Thoracic aorta (tissue), 2 donors: Measurements from ENCODE around the gene CDAN1. TPM values are rescaled to one million over a fixed set of nuclear protein-coding genes. Genes with fewer than 3 reads are reported as not detected.

ENCODE experiments used
- ATAC-seq: fragments of 150-250 bp; one replicate; pipeline ENCODE4 v1.8.0; 2017; ENCODE audit warnings: low read depth; ENCODE audit not compliant: insufficient number of reproducible peaks, low FRiP score
- DNase-seq: peaks from one replicate; pipeline ENCODE4 v3.0.0-alpha.2; 2020; ENCODE audit warnings: low spot score
- H3K27ac ChIP-seq, 2 donors: fragments of 200-600 bp; sonication (generic); 1 replicate in 1 of 2; 2 replicates in 1 of 2; pipeline ENCODE4 v1.5.1; 2016; ENCODE audit warnings: mild to moderate bottlenecking in 2 of 2, moderate library complexity in 2 of 2
- H3K27me3 ChIP-seq: fragments of 200-600 bp; sonication (generic); replicated peaks from 2 replicates; pipeline ENCODE4 v1.6.0; 2016; ENCODE audit warnings: mild to moderate bottlenecking; ENCODE audit not compliant: insufficient read depth
- H3K36me3 ChIP-seq: fragments of 200-600 bp; sonication (generic); one replicate; pipeline ENCODE4 v1.5.1; 2016
- H3K4me1 ChIP-seq, 2 donors: fragments of 200-600 bp; sonication (generic); 1 replicate in 1 of 2; 2 replicates in 1 of 2; pipeline versions ENCODE4 v1.5.1 to v1.6.0; 2016; ENCODE audit warnings: low read depth in 2 of 2, mild to moderate bottlenecking in 1 of 2; ENCODE audit not compliant: control insufficient read depth in 1 of 2
- H3K4me3 ChIP-seq: fragments of 200-600 bp; sonication (generic); 2 replicates; pipeline ENCODE4 v1.5.1; 2016; ENCODE audit warnings: mild to moderate bottlenecking
- H3K9me3 ChIP-seq: fragments of 200-600 bp; sonication (generic); 2 replicates; pipeline ENCODE4 v1.5.1; 2016
- total RNA-seq, 2 donors: library from RNA; depleted of rRNA; stranded (reverse); fragments of >200 nt; gene quantifications; one replicate each; pipeline versions ENCODE4 v1.1.0 to v1.2.3, GENCODE V29; 2016
- TF ChIP-seq, protein P1 (sequence below): fragments of 200-600 bp; sonication (generic); IDR thresholded peaks from one replicate; pipeline ENCODE4 v1.5.1; 2019; ENCODE audit warnings: antibody characterized with exemption

The CDAN1 gene
- total RNA-seq, 2 donors from 2014 or later: 16.2 to 19.1 TPM

DNA sequence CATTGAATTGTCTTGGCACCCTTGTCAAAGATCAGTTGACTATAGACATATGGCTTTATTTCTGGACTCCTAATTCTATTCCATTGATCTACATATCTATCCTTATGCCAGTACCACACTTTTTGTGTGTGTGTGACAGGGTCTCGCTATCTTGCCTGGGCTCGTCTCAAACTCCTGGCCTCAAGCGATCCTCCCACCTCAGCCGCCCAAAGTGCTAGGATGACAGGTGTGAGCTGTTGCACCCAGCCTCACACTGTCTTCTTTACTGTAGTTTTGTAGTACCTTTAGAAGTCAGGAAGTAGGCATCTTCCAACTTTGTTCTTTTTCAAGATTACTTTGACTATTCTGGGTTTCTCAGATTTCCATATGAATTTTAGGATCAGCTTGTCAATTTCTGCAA is 24.3 kb downstream of the CDAN1 start:
- ATAC-seq (no peak), DNase-seq (no peak)
- Histone ChIP-seq H3K9me3 (no peaks in the 10 kb centered on the region), H3K27me3 (no peaks in the 10 kb centered on the region), H3K4me3 (no peak overlapping the region), H3K4me1 (peaks cover 2 to 10% of the 10 kb centered on the region in 2 donors), H3K27ac (no peak overlapping the region), H3K36me3 (peaks cover 6% of the 10 kb centered on the region)
- TF ChIP-seq, protein P1, sequence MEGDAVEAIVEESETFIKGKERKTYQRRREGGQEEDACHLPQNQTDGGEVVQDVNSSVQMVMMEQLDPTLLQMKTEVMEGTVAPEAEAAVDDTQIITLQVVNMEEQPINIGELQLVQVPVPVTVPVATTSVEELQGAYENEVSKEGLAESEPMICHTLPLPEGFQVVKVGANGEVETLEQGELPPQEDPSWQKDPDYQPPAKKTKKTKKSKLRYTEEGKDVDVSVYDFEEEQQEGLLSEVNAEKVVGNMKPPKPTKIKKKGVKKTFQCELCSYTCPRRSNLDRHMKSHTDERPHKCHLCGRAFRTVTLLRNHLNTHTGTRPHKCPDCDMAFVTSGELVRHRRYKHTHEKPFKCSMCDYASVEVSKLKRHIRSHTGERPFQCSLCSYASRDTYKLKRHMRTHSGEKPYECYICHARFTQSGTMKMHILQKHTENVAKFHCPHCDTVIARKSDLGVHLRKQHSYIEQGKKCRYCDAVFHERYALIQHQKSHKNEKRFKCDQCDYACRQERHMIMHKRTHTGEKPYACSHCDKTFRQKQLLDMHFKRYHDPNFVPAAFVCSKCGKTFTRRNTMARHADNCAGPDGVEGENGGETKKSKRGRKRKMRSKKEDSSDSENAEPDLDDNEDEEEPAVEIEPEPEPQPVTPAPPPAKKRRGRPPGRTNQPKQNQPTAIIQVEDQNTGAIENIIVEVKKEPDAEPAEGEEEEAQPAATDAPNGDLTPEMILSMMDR: no peak

GRCh38 chr15:42711746-42712145 is 25.2 kb downstream of the CDAN1 start:
- Histone ChIP-seq H3K27ac (no peak overlapping the region), H3K27me3 (no peaks in the 10 kb centered on the region), H3K4me3 (no peak overlapping the region), H3K36me3 (no peaks in the 10 kb centered on the region), H3K9me3 (no peaks in the 10 kb centered on the region), H3K4me1 (peaks cover 10 to 19% of the 10 kb centered on the region in 2 donors)
- ATAC-seq: no peak
- TF ChIP-seq, protein P1: no peak
- DNase-seq: no peak

- DNase-seq (no peak), ATAC-seq (no peak)
- Histone ChIP-seq H3K9me3 (no peaks in the 10 kb centered on the region), H3K27me3 (no peaks in the 10 kb centered on the region), H3K4me1 (peaks cover 10 to 19% of the 10 kb centered on the region in 2 donors), H3K36me3 (no peaks in the 10 kb centered on the region), H3K27ac (no peak overlapping the region), H3K4me3 (no peak overlapping the region)
- TF ChIP-seq, protein P1: no peak
Measured at GRCh38 chr15:42710662-42711061, 26.3 kb downstream of the CDAN1 start.

DNA sequence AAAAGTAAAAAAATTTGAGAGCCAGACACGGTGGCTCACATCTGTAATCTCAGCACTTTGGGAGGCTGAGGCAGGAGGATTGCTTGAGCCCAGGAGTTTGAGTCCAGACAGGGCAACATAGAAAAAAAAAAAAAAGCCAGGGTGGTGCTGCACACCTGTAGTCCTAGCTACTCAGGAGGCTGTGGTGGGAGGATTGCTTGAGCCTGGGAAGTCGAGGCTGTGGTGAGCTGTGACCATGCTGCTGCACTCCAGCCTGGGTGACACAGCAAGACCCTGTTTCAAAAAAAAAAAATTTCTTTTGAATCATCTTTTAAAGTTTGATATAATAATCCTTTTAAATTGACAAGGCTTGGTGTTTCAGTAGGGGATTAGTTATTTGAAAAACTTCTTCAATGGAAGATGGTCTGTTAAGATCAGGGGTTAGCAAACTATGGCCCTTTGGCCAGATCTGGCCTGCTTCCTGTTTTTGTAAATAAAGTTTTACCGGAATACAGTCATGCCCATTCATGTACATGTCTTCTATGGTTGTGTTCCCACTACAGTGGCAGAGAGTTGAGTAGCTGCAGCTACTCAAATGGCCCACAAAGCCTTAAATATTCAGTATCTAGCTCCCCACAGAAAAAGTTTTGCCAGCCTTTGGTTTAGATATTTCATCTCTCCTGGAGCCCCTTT is 28.9 kb downstream of the CDAN1 start:
- no peaks in the 10 kb centered on the region for H3K36me3 ChIP-seq
- no peaks in the 10 kb centered on the region for H3K27me3 ChIP-seq
- ATAC-seq: no peak
- no peak for DNase-seq
- peak overlapping the region in 1 of 2 donors; percentile 41 for H3K27ac ChIP-seq
- peaks cover 10 to 19% of the 10 kb centered on the region in 2 donors for H3K4me1 ChIP-seq
- TF ChIP-seq, protein P1: no peak
- no peak overlapping the region for H3K4me3 ChIP-seq
- no peaks in the 10 kb centered on the region for H3K9me3 ChIP-seq

DNA sequence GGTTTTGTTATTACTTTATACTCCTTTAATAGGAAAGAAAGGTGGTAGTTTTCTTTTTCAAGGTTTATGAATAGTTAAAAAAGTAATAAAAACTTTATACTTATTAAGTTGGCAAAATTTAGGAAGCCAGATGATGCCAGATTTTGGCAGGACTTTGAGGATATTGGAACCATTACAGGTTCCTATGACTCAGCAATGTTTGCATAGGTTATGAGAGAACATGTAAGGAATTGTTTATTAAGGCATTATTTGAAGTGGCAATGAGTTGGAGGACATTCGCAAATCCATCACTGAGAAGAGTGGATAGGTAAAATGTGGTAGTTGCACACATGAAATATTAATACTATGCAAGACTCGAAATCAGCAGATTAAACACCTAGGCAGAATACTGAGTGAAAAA is 29.9 kb downstream of the CDAN1 start:
- Histone ChIP-seq H3K27ac (peak overlapping the region; percentile 41 to 42), H3K4me3 (peak overlapping the region; percentile 27), H3K36me3 (no peaks in the 10 kb centered on the region), H3K27me3 (no peaks in the 10 kb centered on the region), H3K9me3 (no peaks in the 10 kb centered on the region), H3K4me1 (peaks cover 10 to 19% of the 10 kb centered on the region in 2 donors)
- peak; percentile 40 for ATAC-seq
- TF ChIP-seq, protein P1: no peak
- no peak for DNase-seq
